ENCODE data around the gene ERP44.

- TF ChIP-seq ZNF384 (IDR thresholded peaks at IDR 0.05), result no peak
- no peak for TF ChIP-seq L3MBTL2 (conservative IDR thresholded peaks at IDR 0.05)
- TF ChIP-seq SUZ12 (IDR thresholded peaks at IDR 0.05), result no peak
- no peak for TF ChIP-seq FOXA1 (IDR thresholded peaks at IDR 0.05)
- no peak for TF ChIP-seq SP1 (IDR thresholded peaks at IDR 0.05)
- no peak for TF ChIP-seq ELF4 (IDR thresholded peaks at IDR 0.05)
- no peak for TF ChIP-seq NFRKB (IDR thresholded peaks at IDR 0.05)
- TF ChIP-seq BHLHE40 (IDR thresholded peaks at IDR 0.05; ENCODE audit: borderline replicate concordance), result no peak
- TF ChIP-seq HDGF (IDR thresholded peaks at IDR 0.05; ENCODE audit: borderline replicate concordance), result no peak
- TF ChIP-seq ARNT (IDR thresholded peaks at IDR 0.05), result no peak
- no peak for TF ChIP-seq CTBP1 (IDR thresholded peaks at IDR 0.05; ENCODE audit: borderline replicate concordance)
- TF ChIP-seq LEF1 (IDR thresholded peaks at IDR 0.05; ENCODE audit: borderline replicate concordance), result no peak
Measured at GRCh38 chr9:100028201-100028784, 70.5 kb downstream of the ERP44 start.

All from HEK293T (cell line).